NAMALWA (cell line): ENCODE measurements around the gene ZC3H18.
A peak's percentile ranks its signal among the peaks of the same experiment; 100 is the strongest.

Experiments
- DNase-seq: peaks from one replicate; pipeline ENCODE4 v3.0.0-alpha.2; 2015; ENCODE audit warnings: low spot score

Gene ZC3H18

GRCh38 chr16:88552166-88552565 is 18.0 kb upstream of the ZC3H18 start:
- no peak for DNase-seq

GRCh38 chr16:88552815-88553214 is 17.4 kb upstream of the ZC3H18 start:
- DNase-seq = peak; percentile 62

GRCh38 chr16:88553739-88554138 is 16.5 kb upstream of the ZC3H18 start:
- no peak for DNase-seq

- no peak for DNase-seq
Observed at GRCh38 chr16:88554711-88555264, 15.4 kb upstream of the ZC3H18 start.

- no peak for DNase-seq
Observed at GRCh38 chr16:88556294-88556988, 13.8 kb upstream of the ZC3H18 start.

- DNase-seq = peak; percentile 72
Observed at GRCh38 chr16:88558457-88559442, 11.5 kb upstream of the ZC3H18 start.

- DNase-seq = no peak
Observed at GRCh38 chr16:88560714-88561484, 9.3 kb upstream of the ZC3H18 start.

- DNase-seq = peak; percentile 62
Observed at GRCh38 chr16:88561485-88562359, 8.5 kb upstream of the ZC3H18 start.

GRCh38 chr16:88566158-88566557 is 4.0 kb upstream of the ZC3H18 start:
- DNase-seq = no peak

- no peak for DNase-seq
Observed at GRCh38 chr16:88568710-88569613, 1.2 kb upstream of the ZC3H18 start.

- DNase-seq = no peak
Observed at GRCh38 chr16:88569614-88569984, 604 bp upstream of the ZC3H18 start.

GRCh38 chr16:88570691-88571092 is 489 bp downstream of the ZC3H18 start:
- DNase-seq = peak; percentile 62

GRCh38 chr16:88575251-88575650 is 5.0 kb downstream of the ZC3H18 start:
- no peak for DNase-seq

- DNase-seq = no peak
Observed at GRCh38 chr16:88576307-88576706, 6.1 kb downstream of the ZC3H18 start.

- DNase-seq = no peak
Observed at GRCh38 chr16:88577166-88577565, 7.0 kb downstream of the ZC3H18 start.

GRCh38 chr16:88578446-88579313 is 8.5 kb downstream of the ZC3H18 start:
- no peak for DNase-seq

GRCh38 chr16:88580371-88580770 is 10.2 kb downstream of the ZC3H18 start:
- DNase-seq = no peak

- no peak for DNase-seq
Observed at GRCh38 chr16:88581033-88581432, 10.8 kb downstream of the ZC3H18 start.
